ENCODE data around the gene CYBA.

Gene CYBA

GRCh38 chr16:88593910-88594309 lies 56.9 kb downstream of the CYBA start:
- TF ChIP-seq CTCF (IDR thresholded peaks at IDR 0.05), result no peak
- no peak for TF ChIP-seq ZFX (IDR thresholded peaks at IDR 0.05; ENCODE audit: borderline replicate concordance)
- H3K27ac ChIP-seq, result no peak overlapping the region

- H3K27ac ChIP-seq, result no peak overlapping the region
- no peak for TF ChIP-seq CTCF (IDR thresholded peaks at IDR 0.05)
- TF ChIP-seq ZFX (IDR thresholded peaks at IDR 0.05; ENCODE audit: borderline replicate concordance), result no peak
Measured at GRCh38 chr16:88593489-88593888, 57.4 kb downstream of the CYBA start.
